ENCODE results near the gene ZNF813.
"Not testable (repeated sequence)": the region's sequence is repeated elsewhere in the genome, so short reads cannot be mapped to it uniquely, and the experiment has no call there.

ZNF813 gene

GRCh38 chr19:53424968-53425597 is 42.5 kb upstream of the ZNF813 start:
- H3K4me1 ChIP-seq (ENCODE audit: low read length), result no peaks in the 10 kb centered on the region
- H3K79me2 ChIP-seq (ENCODE audit: low read length), result no peaks in the 10 kb centered on the region
- H3K4me2 ChIP-seq (ENCODE audit: low read depth, low read length), result no peak overlapping the region
- no peaks in the 10 kb centered on the region for H3K27me3 ChIP-seq (replicated peaks; ENCODE audit: insufficient read depth, low read length)
- no peaks in the 10 kb centered on the region for H3K36me3 ChIP-seq (replicated peaks; ENCODE audit: insufficient read depth, low read length)
- no peaks in the 10 kb centered on the region for H4K20me1 ChIP-seq (ENCODE audit: insufficient read depth, low read length)
- TF ChIP-seq EZH2 (optimal IDR thresholded peaks at IDR 0.05; ENCODE audit: low read depth, low read length) (no peak), EZH2phosphoT487 (IDR thresholded peaks at IDR 0.05; ENCODE audit: low read length) (no peak), CTCF (IDR thresholded peaks at IDR 0.05; ENCODE audit: low read length) (peak; percentile 38)
- H2AFZ ChIP-seq (ENCODE audit: low read length), result no peak overlapping the region
- no peak overlapping the region for H3K9ac ChIP-seq (ENCODE audit: low read length)
- H3F3A ChIP-seq (ENCODE audit: insufficient read depth, low read length), result no peaks in the 10 kb centered on the region
- no peaks in the 10 kb centered on the region for H3K9me2 ChIP-seq (replicated peaks; ENCODE audit: insufficient read depth, low read length)
- no peaks in the 10 kb centered on the region for H3K9me3 ChIP-seq (replicated peaks; ENCODE audit: insufficient read depth, low read length)
- DNase-seq, result no peak
- no peak overlapping the region for H3K27ac ChIP-seq (ENCODE audit: low read length)
- no peak overlapping the region for H3K4me3 ChIP-seq (ENCODE audit: low read length)

GRCh38 chr19:53431399-53432087 is 36.0 kb upstream of the ZNF813 start, which contains the start of gene ZNF761:
TSS of gene ZNF761 (plus strand) at chr19:53431984. CDS start at chr19:53447269, 15,285 bp downstream.
- Histone ChIP-seq H3K4me1 (ENCODE audit: low read length) (no peaks in the 10 kb centered on the region), H3K79me2 (ENCODE audit: low read length) (peaks cover 5% of the 10 kb centered on the region; the same call in 1 of the 2 replicates), H3K27ac (ENCODE audit: low read length) (peak within 1 kb of the TSS; percentile 52; the same call in 1 of the 2 replicates), H3K4me3 (ENCODE audit: low read length) (peak within 1 kb of the TSS; percentile 83), H3F3A (ENCODE audit: insufficient read depth, low read length) (no peaks in the 10 kb centered on the region), H3K4me2 (ENCODE audit: low read depth, low read length) (peak within 1 kb of the TSS; percentile 86), H2AFZ (ENCODE audit: low read length) (peak within 1 kb of the TSS; percentile 76), H4K20me1 (ENCODE audit: insufficient read depth, low read length) (no peaks in the 10 kb centered on the region), H3K27me3 (replicated peaks; ENCODE audit: insufficient read depth, low read length) (no peaks in the 10 kb centered on the region), H3K36me3 (replicated peaks; ENCODE audit: insufficient read depth, low read length) (peaks cover 14% of the 10 kb centered on the region; the same call in 1 of the 2 replicates), H3K9me2 (replicated peaks; ENCODE audit: insufficient read depth, low read length) (no peaks in the 10 kb centered on the region), H3K9ac (ENCODE audit: low read length) (peak within 1 kb of the TSS; percentile 76), H3K9me3 (replicated peaks; ENCODE audit: insufficient read depth, low read length) (no peaks in the 10 kb centered on the region)
- DNase-seq, result peak; percentile 93
- TF ChIP-seq EZH2phosphoT487 (IDR thresholded peaks at IDR 0.05; ENCODE audit: low read length), result no peak
- no peak for TF ChIP-seq EZH2 (optimal IDR thresholded peaks at IDR 0.05; ENCODE audit: low read depth, low read length)
- no peak for TF ChIP-seq CTCF (IDR thresholded peaks at IDR 0.05; ENCODE audit: low read length)

- H3K9me3 ChIP-seq (replicated peaks; ENCODE audit: insufficient read depth, low read length), result no peaks in the 10 kb centered on the region
- peaks cover 14% of the 10 kb centered on the region; the same call in 1 of the 2 replicates for H3K36me3 ChIP-seq (replicated peaks; ENCODE audit: insufficient read depth, low read length)
- no peaks in the 10 kb centered on the region for H4K20me1 ChIP-seq (ENCODE audit: insufficient read depth, low read length)
- DNase-seq, result no peak
- peak overlapping the region; percentile 52; the same call in 1 of the 2 replicates for H3K27ac ChIP-seq (ENCODE audit: low read length)
- peak overlapping the region; percentile 76 for H3K9ac ChIP-seq (ENCODE audit: low read length)
- H3K79me2 ChIP-seq (ENCODE audit: low read length), result peaks cover 5% of the 10 kb centered on the region; the same call in 1 of the 2 replicates
- H3K27me3 ChIP-seq (replicated peaks; ENCODE audit: insufficient read depth, low read length), result no peaks in the 10 kb centered on the region
- H3K4me2 ChIP-seq (ENCODE audit: low read depth, low read length), result peak overlapping the region; percentile 86; the same call in 1 of the 2 replicates
- no peaks in the 10 kb centered on the region for H3K4me1 ChIP-seq (ENCODE audit: low read length)
- H3K9me2 ChIP-seq (replicated peaks; ENCODE audit: insufficient read depth, low read length), result no peaks in the 10 kb centered on the region
- peak overlapping the region; percentile 76 for H2AFZ ChIP-seq (ENCODE audit: low read length)
- H3F3A ChIP-seq (ENCODE audit: insufficient read depth, low read length), result no peaks in the 10 kb centered on the region
- TF ChIP-seq EZH2phosphoT487 (IDR thresholded peaks at IDR 0.05; ENCODE audit: low read length) (no peak), EZH2 (optimal IDR thresholded peaks at IDR 0.05; ENCODE audit: low read depth, low read length) (no peak), CTCF (IDR thresholded peaks at IDR 0.05; ENCODE audit: low read length) (no peak)
- peak overlapping the region; percentile 83 for H3K4me3 ChIP-seq (ENCODE audit: low read length)
Measured at GRCh38 chr19:53432088-53432661, 35.4 kb upstream of the ZNF813 start.

DNA sequence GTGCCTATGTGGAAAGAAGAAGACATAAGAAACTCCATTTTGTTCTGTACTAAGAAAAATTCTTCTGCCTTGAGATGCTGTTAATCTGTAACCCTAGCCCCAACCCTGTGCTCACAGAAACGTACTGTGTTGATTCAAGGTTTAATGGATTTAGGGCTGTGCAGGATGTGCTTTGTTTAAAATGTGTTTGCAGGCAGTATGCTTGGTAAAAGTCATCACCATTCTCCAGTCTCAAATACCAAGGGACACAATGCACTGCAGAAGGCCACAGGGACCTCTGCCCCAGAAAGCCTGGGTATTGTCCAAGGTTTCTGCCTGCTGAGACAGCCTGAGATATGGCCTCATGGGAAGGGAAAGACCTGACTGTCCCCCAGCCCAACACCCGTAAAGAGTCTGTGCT is 23.7 kb upstream of the ZNF813 start:
- not testable (repeated sequence) for H3K27me3 ChIP-seq (replicated peaks; ENCODE audit: insufficient read depth, low read length); H2AFZ ChIP-seq (ENCODE audit: low read length); H3K79me2 ChIP-seq (ENCODE audit: low read length); H3K4me1 ChIP-seq (ENCODE audit: low read length); H3K9me2 ChIP-seq (replicated peaks; ENCODE audit: insufficient read depth, low read length); H3K9me3 ChIP-seq (replicated peaks; ENCODE audit: insufficient read depth, low read length); DNase-seq; H3K36me3 ChIP-seq (replicated peaks; ENCODE audit: insufficient read depth, low read length); H3K4me3 ChIP-seq (ENCODE audit: low read length); H3K27ac ChIP-seq (ENCODE audit: low read length); H3F3A ChIP-seq (ENCODE audit: insufficient read depth, low read length); H3K9ac ChIP-seq (ENCODE audit: low read length); H4K20me1 ChIP-seq (ENCODE audit: insufficient read depth, low read length); H3K4me2 ChIP-seq (ENCODE audit: low read depth, low read length)

DNA sequence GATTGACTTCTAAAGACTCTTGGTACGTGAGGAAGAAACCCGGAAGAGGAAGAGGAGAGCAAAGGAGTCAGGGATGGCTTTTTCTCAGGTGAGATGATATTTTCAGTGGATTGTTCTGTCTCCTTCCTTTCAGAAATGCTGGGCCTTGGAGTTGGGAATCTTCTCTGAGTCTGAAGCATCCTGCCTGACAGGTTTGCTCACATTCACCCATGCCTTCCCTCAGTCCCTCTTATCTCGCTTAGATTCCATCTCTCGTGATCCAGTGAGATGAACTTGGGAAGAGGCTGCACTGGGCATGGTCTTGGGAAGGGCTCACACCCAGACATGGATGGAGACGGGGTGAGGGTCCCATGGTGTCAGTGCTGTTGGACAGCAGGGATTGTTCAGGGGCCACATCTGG is 20.3 kb upstream of the ZNF813 start:
- H3F3A ChIP-seq (ENCODE audit: insufficient read depth, low read length); H3K4me3 ChIP-seq (ENCODE audit: low read length); H3K4me1 ChIP-seq (ENCODE audit: low read length); H3K79me2 ChIP-seq (ENCODE audit: low read length); H2AFZ ChIP-seq (ENCODE audit: low read length); H3K27me3 ChIP-seq (replicated peaks; ENCODE audit: insufficient read depth, low read length); H3K36me3 ChIP-seq (replicated peaks; ENCODE audit: insufficient read depth, low read length); H3K9me2 ChIP-seq (replicated peaks; ENCODE audit: insufficient read depth, low read length); DNase-seq; H3K9ac ChIP-seq (ENCODE audit: low read length); H3K9me3 ChIP-seq (replicated peaks; ENCODE audit: insufficient read depth, low read length); H3K4me2 ChIP-seq (ENCODE audit: low read depth, low read length); H4K20me1 ChIP-seq (ENCODE audit: insufficient read depth, low read length); H3K27ac ChIP-seq (ENCODE audit: low read length): not testable (repeated sequence)

Measured in MM.1S (cell line).